ENCODE data around the gene SEMA3C. TPM values are rescaled to one million over a fixed set of nuclear protein-coding genes. Genes with fewer than 3 reads are reported as not detected.
A peak's percentile ranks its signal among the peaks of the same experiment; 100 is the strongest.

The SEMA3C gene
- total and polyA plus RNA-seq, 2 donors (not counting 3 experiments of a cell fraction or from before 2014, with no cell fraction given): 0.01 to 0.09 TPM

DNA sequence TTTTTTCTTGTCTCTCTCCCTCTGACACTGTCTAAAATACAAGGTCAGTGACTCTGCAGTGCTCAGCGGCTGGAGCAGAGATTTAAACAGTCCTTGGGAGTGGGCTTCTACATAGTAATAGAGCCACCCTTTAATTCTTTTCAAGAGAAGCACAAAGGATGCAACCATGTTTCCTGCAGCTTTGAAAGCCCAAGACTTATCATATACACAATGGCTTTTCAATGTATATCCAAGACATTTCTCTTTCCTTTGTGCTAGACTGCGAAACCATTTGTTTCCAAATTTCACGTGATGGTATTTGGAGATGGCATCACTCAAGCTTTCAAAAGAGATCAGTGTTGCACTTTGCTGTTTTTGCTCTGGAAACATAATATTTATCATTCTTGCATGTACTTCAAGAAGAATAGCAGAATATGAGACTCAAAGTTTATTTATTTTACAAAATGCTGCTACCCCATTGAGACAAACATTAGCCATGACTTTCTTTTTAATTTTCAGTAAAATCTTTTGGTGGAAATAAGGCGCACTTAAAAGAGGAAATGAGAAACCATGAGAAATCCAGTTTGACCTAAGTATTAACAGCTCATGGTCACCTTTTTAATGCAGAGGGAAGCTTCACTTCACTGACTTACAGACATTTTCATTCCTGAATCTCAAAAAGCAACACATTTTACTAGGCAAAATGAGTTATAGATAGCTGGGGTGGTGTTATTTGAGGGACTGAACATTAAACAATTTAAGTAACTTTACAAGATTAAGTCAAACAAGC is 76.6 kb downstream of the SEMA3C start:
- no peaks in the 10 kb centered on the region for H3K36me3 ChIP-seq (ENCODE audit: control insufficient read depth in 2 of 2, extremely low read depth in 1 of 2, insufficient read depth in 2 of 2, low read length in 2 of 2)
- ChIA-PET POLR2A (interaction anchor here (0.6 kb wide), 1 partner anchor 40 kb away, joined by 6 read pairs; no protein-coding TSS in a partner anchor), CTCF (no interaction called here)
- FAIRE-seq (peak; percentile 42), DNase-seq (ENCODE audit: low read depth, low spot score) (no peak)
- no TSS peak for BruUV-seq (replicated peaks)
- H3K4me3 ChIP-seq (replicated peaks in 1 of 3; ENCODE audit: insufficient read depth in 1 of 3, low read depth in 1 of 3, low read length in 3 of 3): no peak overlapping the region
- TF ChIP-seq POLR2A (IDR thresholded peaks at IDR 0.05; ENCODE audit: low read depth, low read length) (no peak), FOS (IDR thresholded peaks at IDR 0.05; ENCODE audit: borderline replicate concordance, insufficient read depth, low read length) (no peak), JUN (IDR thresholded peaks at IDR 0.05; ENCODE audit: borderline replicate concordance, insufficient read depth, insufficient read length, low read depth) (no peak), GATA2 (IDR thresholded peaks at IDR 0.05; ENCODE audit: insufficient read depth, insufficient read length, low read depth, low read length) (no peak), EZH2 (IDR thresholded peaks at IDR 0.05; ENCODE audit: borderline replicate concordance, low read depth, low read length, severe bottlenecking) (no peak), MYC (IDR thresholded peaks at IDR 0.05; ENCODE audit: low read depth, low read length) (no peak), POLR2AphosphoS5 (IDR thresholded peaks at IDR 0.05; ENCODE audit: insufficient read depth, low read depth, low read length) (no peak)
- TF ChIP-seq, protein P1, sequence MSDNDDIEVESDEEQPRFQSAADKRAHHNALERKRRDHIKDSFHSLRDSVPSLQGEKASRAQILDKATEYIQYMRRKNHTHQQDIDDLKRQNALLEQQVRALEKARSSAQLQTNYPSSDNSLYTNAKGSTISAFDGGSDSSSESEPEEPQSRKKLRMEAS (IDR thresholded peaks at IDR 0.05; ENCODE audit: insufficient read depth, insufficient read length): no peak
- TF ChIP-seq, protein P2, sequence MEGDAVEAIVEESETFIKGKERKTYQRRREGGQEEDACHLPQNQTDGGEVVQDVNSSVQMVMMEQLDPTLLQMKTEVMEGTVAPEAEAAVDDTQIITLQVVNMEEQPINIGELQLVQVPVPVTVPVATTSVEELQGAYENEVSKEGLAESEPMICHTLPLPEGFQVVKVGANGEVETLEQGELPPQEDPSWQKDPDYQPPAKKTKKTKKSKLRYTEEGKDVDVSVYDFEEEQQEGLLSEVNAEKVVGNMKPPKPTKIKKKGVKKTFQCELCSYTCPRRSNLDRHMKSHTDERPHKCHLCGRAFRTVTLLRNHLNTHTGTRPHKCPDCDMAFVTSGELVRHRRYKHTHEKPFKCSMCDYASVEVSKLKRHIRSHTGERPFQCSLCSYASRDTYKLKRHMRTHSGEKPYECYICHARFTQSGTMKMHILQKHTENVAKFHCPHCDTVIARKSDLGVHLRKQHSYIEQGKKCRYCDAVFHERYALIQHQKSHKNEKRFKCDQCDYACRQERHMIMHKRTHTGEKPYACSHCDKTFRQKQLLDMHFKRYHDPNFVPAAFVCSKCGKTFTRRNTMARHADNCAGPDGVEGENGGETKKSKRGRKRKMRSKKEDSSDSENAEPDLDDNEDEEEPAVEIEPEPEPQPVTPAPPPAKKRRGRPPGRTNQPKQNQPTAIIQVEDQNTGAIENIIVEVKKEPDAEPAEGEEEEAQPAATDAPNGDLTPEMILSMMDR (IDR thresholded peaks at IDR 0.05; ENCODE audit: extremely low read depth in 1 of 2, insufficient read depth in 1 of 2, low read depth in 1 of 2, low read length in 2 of 2): no peak
- H3K4me2 ChIP-seq (ENCODE audit: insufficient read depth, low read length): no peak overlapping the region
- dilution Hi-C loops (cut with MboI; ENCODE audit: extremely low pct_ligation_motif_present, low sequenced_read_pairs) (no loop called here), intact Hi-C loops (cut with micrococcal nuclease) (no loop called here)
- H3K79me2 ChIP-seq (ENCODE audit: control insufficient read depth, insufficient read depth, low read length): no peaks in the 10 kb centered on the region
- no peak overlapping the region for H2AFZ ChIP-seq (ENCODE audit: low read depth, low read length)
- H4K20me1 ChIP-seq (replicated peaks; ENCODE audit: control insufficient read depth, extremely low read depth, insufficient read depth, low read length): no peaks in the 10 kb centered on the region
- H3K27me3 ChIP-seq (ENCODE audit: control insufficient read depth in 2 of 2, insufficient read depth in 2 of 2, low read length in 2 of 2): no peaks in the 10 kb centered on the region
- H3K4me1 ChIP-seq (ENCODE audit: control insufficient read depth, extremely low read depth, insufficient read depth, low read length): no peaks in the 10 kb centered on the region
- H3K9me3 ChIP-seq (replicated peaks; ENCODE audit: control insufficient read depth, insufficient read depth, low read length): no peaks in the 10 kb centered on the region
- H3K9me1 ChIP-seq (replicated peaks; ENCODE audit: control insufficient read depth, extremely low read depth, insufficient read depth, low read length): no peaks in the 10 kb centered on the region
- H3K9ac ChIP-seq (replicated peaks; ENCODE audit: extremely low read depth, insufficient read depth, low read length): no peak overlapping the region
- H3K27ac ChIP-seq (ENCODE audit: insufficient read depth, low read depth, low read length): no peak overlapping the region
